Ascending aorta (tissue), 2 donors: ENCODE results near the gene TMEM229A. TPM values are rescaled to one million over a fixed set of nuclear protein-coding genes. Genes with fewer than 3 reads are reported as not detected.
"Not testable (repeated sequence)": the region's sequence is repeated elsewhere in the genome, so short reads cannot be mapped to it uniquely, and the experiment has no call there.

ENCODE experiments used
- DNase-seq, 2 donors: peaks; one replicate each; pipeline ENCODE4 v3.0.0-alpha.2; 2019; ENCODE audit warnings: low spot score in 2 of 2
- H3K27ac ChIP-seq, 2 donors: fragments of 200-600 bp; sonication (generic); one replicate each; pipeline ENCODE4 v1.5.1; 2016 to 2017; ENCODE audit warnings: mild to moderate bottlenecking in 1 of 2
- H3K27me3 ChIP-seq: fragments of 200-600 bp; sonication (generic); one replicate; pipeline ENCODE4 v1.5.1; 2017
- H3K36me3 ChIP-seq, 2 donors: fragments of 200-600 bp; sonication (generic); one replicate each; pipeline ENCODE4 v1.5.1; 2016
- H3K4me1 ChIP-seq, 2 donors: fragments of 200-600 bp; sonication (generic); one replicate each; pipeline ENCODE4 v1.5.1; 2016 to 2017; ENCODE audit warnings: mild to moderate bottlenecking in 1 of 2
- H3K4me3 ChIP-seq, 2 donors: fragments of 200-600 bp; sonication (generic); one replicate each; pipeline ENCODE4 v1.5.1; 2016 to 2017; ENCODE audit warnings: mild to moderate bottlenecking in 1 of 2
- H3K9me3 ChIP-seq, 2 donors: fragments of 200-600 bp; sonication (generic); one replicate each; pipeline ENCODE4 v1.5.1; 2016
- CTCF ChIP-seq, 3 experiments: fragments of 200-600 bp in 2 of 3; fragments of 450-650 bp in 1 of 3; sonication (generic) in 2 of 3; IDR thresholded peaks; one replicate each; pipeline ENCODE4 v1.5.1; 2016 to 2019; ENCODE audit warnings: antibody characterized with exemption in 3 of 3, mild to moderate bottlenecking in 1 of 3, moderate library complexity in 1 of 3
- intact Hi-C: fragments of 100-400 bp; cut with DNase I; formaldehyde crosslinking; loops from one replicate; pipeline ENCODE4 v1.15.1; 2023
- total RNA-seq: library from RNA; depleted of rRNA; stranded (reverse); fragments of >200 nt; gene quantifications from one replicate; pipeline ENCODE4 v1.1.0, GENCODE V29; 2016

The TMEM229A gene
- total RNA-seq, 1 donor from 2014 or later: not detected

- Histone ChIP-seq H3K27me3 (no peaks in the 10 kb centered on the region), H3K27ac (no peak overlapping the region), H3K4me1 (no peaks in the 10 kb centered on the region), H3K36me3 (no peaks in the 10 kb centered on the region), H3K4me3 (no peak overlapping the region), H3K9me3 (no peaks in the 10 kb centered on the region)
- TF ChIP-seq CTCF (IDR thresholded peaks at IDR 0.05): no peak
- intact Hi-C loops: no loop called here
- DNase-seq: no peak
Observed at GRCh38 chr7:124020060-124020459, 12.8 kb downstream of the TMEM229A start.

- Histone ChIP-seq H3K27ac (no peak overlapping the region), H3K9me3 (no peaks in the 10 kb centered on the region), H3K4me1 (no peaks in the 10 kb centered on the region), H3K4me3 (no peak overlapping the region), H3K36me3 (no peaks in the 10 kb centered on the region), H3K27me3 (no peaks in the 10 kb centered on the region)
- intact Hi-C loops: no loop called here
- no peak for DNase-seq
- no peak for TF ChIP-seq CTCF (IDR thresholded peaks at IDR 0.05)
Observed at GRCh38 chr7:124013306-124013705, 19.6 kb downstream of the TMEM229A start.

GRCh38 chr7:124012864-124013263 lies 20.0 kb downstream of the TMEM229A start:
- intact Hi-C loops: no loop called here
- H3K27me3 ChIP-seq: no peaks in the 10 kb centered on the region
- TF ChIP-seq CTCF (IDR thresholded peaks at IDR 0.05): no peak
- H3K9me3 ChIP-seq: no peaks in the 10 kb centered on the region
- no peak for DNase-seq
- H3K4me1 ChIP-seq: no peaks in the 10 kb centered on the region
- no peak overlapping the region for H3K4me3 ChIP-seq
- no peaks in the 10 kb centered on the region for H3K36me3 ChIP-seq
- no peak overlapping the region for H3K27ac ChIP-seq

- Histone ChIP-seq H3K9me3 (no peaks in the 10 kb centered on the region), H3K27ac (no peak overlapping the region), H3K36me3 (no peaks in the 10 kb centered on the region), H3K4me1 (no peaks in the 10 kb centered on the region), H3K27me3 (no peaks in the 10 kb centered on the region), H3K4me3 (no peak overlapping the region)
- intact Hi-C loops: no loop called here
- TF ChIP-seq CTCF (IDR thresholded peaks at IDR 0.05): no peak
- DNase-seq: no peak
Observed at GRCh38 chr7:124009321-124009720, 23.5 kb downstream of the TMEM229A start.

- H3K36me3 ChIP-seq, H3K4me3 ChIP-seq, H3K27ac ChIP-seq, H3K4me1 ChIP-seq, H3K9me3 ChIP-seq, H3K27me3 ChIP-seq, DNase-seq, intact Hi-C loops: not testable (repeated sequence)
Observed at GRCh38 chr7:124008296-124008695, 24.6 kb downstream of the TMEM229A start.

- Histone ChIP-seq H3K4me3 (no peak overlapping the region), H3K4me1 (no peaks in the 10 kb centered on the region), H3K9me3 (no peaks in the 10 kb centered on the region), H3K36me3 (no peaks in the 10 kb centered on the region), H3K27me3 (no peaks in the 10 kb centered on the region), H3K27ac (no peak overlapping the region)
- no peak for TF ChIP-seq CTCF (IDR thresholded peaks at IDR 0.05)
- no peak for DNase-seq
- intact Hi-C loops: no loop called here
Observed at GRCh38 chr7:123999703-124000102, 33.2 kb downstream of the TMEM229A start.
